GM18873 (cell line): ENCODE data around the gene HRH4.

Experiments
- ATAC-seq: cut with Tn5 transposase; IDR thresholded peaks from one replicate; pipeline ENCODE4 v1.9.1; 2021; ENCODE audit warnings: mild to moderate bottlenecking, moderate library complexity, moderate number of reproducible peaks; ENCODE audit not compliant: unreplicated experiment, low FRiP score

HRH4 gene

GRCh38 chr18:24462838-24463775 is 2.7 kb downstream of the HRH4 start:
- ATAC-seq = no peak

GRCh38 chr18:24465486-24465885 is 5.0 kb downstream of the HRH4 start:
- ATAC-seq = no peak

- no peak for ATAC-seq
These were observed 6.3 kb downstream of the HRH4 start for GRCh38 chr18:24466771-24467170.

GRCh38 chr18:24470022-24470618 is 9.7 kb downstream of the HRH4 start:
- ATAC-seq = no peak

GRCh38 chr18:24470805-24471204 is 10.4 kb downstream of the HRH4 start:
- ATAC-seq = no peak

GRCh38 chr18:24472591-24472990 is 12.2 kb downstream of the HRH4 start:
- no peak for ATAC-seq

GRCh38 chr18:24474406-24474805 is 14.0 kb downstream of the HRH4 start:
- ATAC-seq = no peak

- no peak for ATAC-seq
These were observed 15.6 kb downstream of the HRH4 start for GRCh38 chr18:24475926-24476589.

- no peak for ATAC-seq
These were observed 18.9 kb downstream of the HRH4 start for GRCh38 chr18:24479371-24479770.

- no peak for ATAC-seq
These were observed 22.4 kb downstream of the HRH4 start for GRCh38 chr18:24482821-24483220.

- ATAC-seq = no peak
These were observed 25.2 kb downstream of the HRH4 start for GRCh38 chr18:24485681-24486080.

- ATAC-seq = no peak
These were observed 26.2 kb downstream of the HRH4 start for GRCh38 chr18:24486684-24487083.

GRCh38 chr18:24488824-24489493 is 28.5 kb downstream of the HRH4 start:
- ATAC-seq = no peak

- ATAC-seq = no peak
These were observed 30.1 kb downstream of the HRH4 start for GRCh38 chr18:24490539-24490938.

GRCh38 chr18:24491927-24492834 is 31.7 kb downstream of the HRH4 start:
- peak; percentile 78 for ATAC-seq

GRCh38 chr18:24494586-24494985 is 34.1 kb downstream of the HRH4 start:
- ATAC-seq = no peak

- ATAC-seq = no peak
These were observed 36.8 kb downstream of the HRH4 start for GRCh38 chr18:24497031-24497754.

- ATAC-seq = no peak
These were observed 39.4 kb downstream of the HRH4 start for GRCh38 chr18:24499814-24500213.

- ATAC-seq = no peak
These were observed 39.8 kb downstream of the HRH4 start for GRCh38 chr18:24500217-24500616.
